Stimulated activated CD8-positive, alpha-beta memory T cell treated with anti-CD3 and anti-CD28 coated beads, Interleukin-15, amount 100 ng/mL, for 1 hour (primary cell): ENCODE measurements around the gene GTF2I.
"Not testable (repeated sequence)": the region's sequence is repeated elsewhere in the genome, so short reads cannot be mapped to it uniquely, and the experiment has no call there.

Experiments
- DNase-seq: peaks from one replicate; pipeline ENCODE4 v3.0.0-alpha.2; 2020; ENCODE audit warnings: low read depth

The GTF2I gene

GRCh38 chr7:74657692-74658177, at the start of gene GTF2I:
GTF2I (plus strand) TSS chr7:74657718; CDS start chr7:74689129, 31,411 bp downstream.
- peak; percentile 8 for DNase-seq

DNA sequence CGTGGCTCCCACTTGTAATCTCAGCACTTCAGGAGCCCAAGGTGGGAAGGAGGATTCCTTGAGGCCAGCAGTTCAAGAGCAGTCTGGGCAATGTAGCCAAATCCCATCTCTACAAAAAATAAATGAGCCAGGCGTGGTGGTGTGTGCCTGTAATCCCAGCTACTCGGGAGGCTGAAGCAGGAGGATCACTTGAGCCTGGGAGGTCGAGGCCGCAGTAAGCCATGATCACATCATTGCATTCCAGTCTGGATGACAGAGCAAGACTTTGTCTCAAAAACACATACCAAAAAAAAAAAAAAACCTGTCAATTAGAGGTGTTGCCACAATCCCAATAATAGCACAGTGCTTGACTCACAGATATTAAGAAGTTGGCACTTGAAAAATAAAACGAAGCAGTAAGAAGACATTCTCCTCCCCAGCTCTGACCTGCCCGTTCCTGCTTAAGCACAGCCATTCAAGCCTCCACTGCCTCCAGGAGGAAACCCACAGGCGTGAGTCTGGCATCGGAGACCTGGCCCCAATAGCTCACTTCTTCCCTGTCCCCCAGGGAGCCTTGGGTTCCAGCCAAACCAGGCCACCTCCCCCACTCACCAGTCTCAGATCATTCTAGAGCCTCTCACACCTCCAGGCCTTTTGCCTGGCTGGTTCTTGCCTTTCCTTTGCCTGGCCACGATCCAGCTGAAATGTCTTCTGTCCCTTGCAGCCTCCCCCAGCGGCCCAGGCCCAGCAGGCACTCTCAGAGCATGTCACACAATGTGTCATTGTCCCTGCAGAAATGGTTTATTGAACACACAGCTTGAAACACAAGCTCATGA, 45.3 kb upstream of the GTF2I start:
- no peak for DNase-seq

DNA sequence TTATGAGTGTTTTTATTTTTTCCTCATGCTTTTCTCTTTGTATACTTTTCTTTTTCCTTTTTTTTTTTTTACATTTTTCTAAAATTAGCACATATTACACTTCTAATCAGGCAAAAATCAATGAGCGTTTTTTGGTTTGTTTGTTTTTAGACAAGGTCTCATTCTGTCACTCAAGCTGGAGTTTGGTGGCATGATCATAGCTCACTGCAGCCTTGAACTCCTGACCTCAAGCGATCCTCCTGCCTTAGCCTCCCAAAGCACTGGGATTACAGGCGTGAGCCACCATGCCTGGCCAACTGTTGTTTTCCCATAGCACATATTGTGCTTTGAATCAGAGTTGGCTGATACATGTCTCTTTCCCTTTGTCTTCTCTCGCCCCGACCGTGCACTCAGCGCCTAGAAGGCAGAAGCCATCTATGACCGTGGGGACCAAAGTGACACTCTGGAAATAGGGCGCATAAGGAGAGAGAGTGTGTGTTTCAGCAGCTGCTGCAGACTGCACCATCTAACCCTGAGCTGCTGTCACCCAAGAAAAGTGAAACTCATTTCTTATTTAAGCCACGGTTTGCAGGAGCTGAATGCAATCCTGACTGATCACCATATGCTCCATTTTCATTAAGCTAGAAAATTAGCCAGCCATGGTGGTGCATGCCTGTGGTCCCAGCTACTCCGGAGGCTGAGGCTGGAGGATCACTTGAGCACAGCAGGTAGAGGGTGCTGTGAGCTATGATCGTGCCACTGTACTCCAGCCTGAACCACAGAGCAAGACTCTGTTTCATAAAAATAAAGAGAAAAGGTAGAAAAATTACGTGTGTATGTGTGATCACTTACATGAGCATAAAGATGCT, 41.4 kb upstream of the GTF2I start:
- DNase-seq = no peak

DNA sequence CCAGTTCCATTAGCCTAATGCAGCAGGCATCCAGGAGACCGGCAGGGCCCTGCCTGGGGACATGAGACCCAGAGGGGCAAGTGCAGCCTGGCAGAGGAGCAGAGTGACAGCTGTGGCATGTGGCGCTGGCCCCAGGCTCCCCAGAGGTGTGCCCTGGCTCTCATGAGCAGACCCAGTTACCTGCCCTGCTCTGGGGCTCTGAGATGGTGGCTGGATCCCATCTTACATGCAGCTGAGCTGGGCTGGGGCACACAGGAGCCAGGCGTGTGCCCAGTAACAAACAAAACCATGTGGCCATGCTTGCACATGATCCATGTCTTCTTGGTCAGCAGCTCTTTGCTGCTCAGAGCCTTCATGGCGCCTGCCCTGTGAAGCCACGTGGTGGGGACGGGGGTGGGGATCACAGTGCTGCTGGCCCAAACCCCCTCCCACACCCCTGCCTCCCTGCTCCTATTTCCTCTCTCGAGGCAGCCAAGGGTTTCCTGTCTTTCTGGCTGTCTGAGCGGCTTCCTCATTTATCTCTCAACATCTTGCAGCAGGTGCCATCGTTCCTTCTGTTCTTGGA, 40.3 kb upstream of the GTF2I start:
- no peak for DNase-seq

DNA sequence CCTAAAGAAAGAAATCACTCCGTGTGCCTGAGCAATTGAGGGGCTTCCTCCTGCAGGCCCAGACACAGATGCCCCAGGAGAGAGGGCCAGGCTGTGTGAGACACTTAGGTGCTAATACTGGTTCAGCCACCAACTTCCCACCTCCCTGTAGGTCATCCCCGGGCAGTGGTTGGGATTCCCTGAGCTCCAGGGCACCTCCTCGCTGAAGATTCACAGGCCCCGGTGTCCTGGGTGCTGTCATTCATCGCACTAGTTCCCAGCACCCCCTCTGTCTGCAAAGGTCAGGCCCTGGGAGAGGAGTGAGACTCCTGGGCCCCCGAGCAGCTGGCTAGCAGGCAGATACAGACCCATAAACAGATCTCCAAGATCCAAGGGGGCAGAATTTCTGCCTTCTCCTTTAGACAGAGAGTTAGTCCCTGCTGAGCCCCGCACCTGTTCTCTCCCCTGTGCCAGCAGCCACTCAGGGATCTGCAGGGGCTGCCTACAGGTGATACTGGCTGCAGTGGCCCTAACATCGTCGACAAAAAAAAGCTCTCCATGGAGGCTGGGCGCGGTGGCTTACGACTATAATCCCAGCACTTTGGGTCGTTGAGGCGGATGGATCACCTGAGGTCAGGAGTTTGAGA, 38.2 kb upstream of the GTF2I start:
- DNase-seq = no peak

DNA sequence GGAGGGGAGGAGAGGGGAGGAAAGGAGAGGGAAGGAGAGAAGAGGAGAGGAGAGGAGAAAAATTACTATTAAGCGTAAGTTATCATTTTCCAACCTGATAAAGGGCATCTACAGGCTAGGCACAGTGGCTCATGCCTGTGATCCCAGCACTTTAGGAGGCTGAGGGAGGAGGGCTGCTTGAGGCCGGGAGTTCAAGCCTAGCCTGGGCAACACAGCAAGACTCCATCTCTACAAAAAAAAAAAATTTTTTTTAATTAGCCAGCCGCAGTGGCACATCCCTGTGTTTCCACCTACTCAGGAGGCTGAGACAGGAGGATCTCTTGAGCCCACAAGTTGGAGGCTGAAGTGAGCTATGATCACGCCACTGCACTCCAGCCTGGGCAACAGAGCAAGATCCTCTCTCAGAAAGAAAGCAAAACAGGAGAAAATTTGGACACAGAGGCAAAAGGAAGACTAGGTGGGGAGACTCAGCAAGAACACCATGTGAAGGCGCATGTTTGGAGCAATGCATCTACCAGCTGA, 35.2 kb upstream of the GTF2I start:
- DNase-seq = no peak

DNA sequence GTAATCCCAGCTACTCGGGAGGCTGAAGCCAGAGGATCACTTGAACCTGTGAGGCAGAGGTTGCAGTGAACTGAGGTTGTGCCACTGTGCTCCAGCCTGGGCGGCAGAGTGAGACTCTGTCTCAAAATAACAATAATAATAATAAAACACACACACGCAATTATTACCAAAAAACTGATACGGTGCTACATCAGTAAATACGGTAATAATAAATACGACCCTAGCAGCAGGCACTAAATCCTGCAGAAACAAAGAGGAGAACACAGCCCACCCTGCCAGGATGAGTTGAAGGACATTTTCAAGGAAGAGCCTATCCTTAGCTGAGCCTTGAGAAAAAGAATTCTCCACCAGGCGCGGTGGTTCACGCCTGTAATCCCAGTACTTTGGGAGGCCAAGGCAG, 34.4 kb upstream of the GTF2I start:
- no peak for DNase-seq

DNA sequence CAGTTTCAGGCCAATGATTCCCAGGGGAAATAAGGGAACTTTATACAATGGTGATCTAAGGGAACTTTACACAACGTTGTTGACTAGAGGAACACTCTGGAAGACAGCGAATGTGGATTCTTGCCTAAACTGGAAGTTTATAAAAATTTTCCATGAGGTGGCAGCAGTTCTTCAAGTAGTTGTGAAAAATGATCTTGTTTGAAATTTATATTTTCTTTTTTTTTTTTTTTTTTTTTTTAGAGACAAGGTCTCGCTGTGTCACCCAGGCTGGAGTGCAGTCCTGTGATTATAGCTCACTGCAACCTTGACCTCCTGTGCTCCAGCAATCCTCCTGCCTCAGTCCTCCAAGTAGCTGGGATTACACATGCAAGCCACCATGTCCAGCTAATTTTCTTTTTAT, 32.1 kb upstream of the GTF2I start:
- DNase-seq = no peak

DNA sequence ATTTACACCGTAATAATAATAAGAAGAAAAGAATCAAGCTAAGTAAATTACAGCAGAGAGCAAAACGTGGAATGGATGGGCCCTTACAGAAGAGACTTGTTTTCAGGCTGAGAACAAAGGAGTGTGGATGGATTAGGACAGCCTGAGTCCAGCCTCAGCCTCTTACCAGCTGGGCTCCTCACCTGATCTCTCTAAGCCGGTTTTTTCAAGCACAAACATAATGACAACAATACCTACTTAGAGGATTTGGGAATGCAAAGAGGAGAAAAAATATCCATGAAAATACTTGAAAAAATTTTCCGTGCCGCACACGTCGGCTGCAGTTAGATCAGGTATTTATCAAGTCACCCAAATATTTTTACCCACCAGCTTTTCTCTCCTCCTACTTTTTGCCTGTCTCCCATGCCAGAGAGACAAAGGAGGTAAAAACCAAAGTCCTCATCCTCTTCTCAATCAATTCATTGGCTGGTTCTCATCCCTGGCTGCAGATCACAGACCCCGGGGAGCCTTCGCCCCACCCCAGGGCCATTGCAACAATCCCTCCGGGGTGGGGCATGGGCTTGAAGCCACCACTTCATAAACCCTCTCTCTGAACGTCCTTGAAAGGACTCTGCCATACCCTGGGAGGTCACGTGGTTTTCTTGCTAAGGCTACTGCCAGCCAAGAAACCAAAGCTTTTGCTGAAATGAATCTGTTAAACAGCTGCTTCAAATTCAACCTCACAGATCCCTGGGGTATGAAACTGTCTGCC, 29.7 kb upstream of the GTF2I start:
- DNase-seq = no peak

- no peak for DNase-seq
Measured at GRCh38 chr7:74632505-74632904, 25.0 kb upstream of the GTF2I start.

DNA sequence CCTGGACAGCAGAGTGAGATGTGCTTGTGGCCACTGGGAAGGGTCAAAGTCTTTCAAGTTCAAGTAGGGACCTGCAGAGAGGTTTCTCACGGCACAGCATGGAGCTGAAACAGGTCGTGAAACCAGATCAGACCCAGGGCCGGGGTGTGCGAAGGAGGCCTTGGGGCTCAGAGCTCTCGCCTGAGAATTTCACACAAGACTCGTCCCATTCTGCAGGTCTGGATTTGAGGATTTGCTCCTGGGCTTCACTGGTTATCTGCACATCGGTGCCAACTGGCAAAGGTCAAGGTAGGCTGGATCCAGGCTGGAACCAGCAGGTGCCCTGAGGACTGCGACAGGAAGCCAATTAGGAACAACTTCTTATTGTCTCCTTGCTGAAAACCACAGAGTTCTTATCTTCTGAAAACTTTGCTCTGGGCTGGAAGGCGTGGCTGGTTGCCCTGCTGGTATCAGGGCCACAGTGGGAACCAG, 24.0 kb upstream of the GTF2I start:
- no peak for DNase-seq

- no peak for DNase-seq
Measured at GRCh38 chr7:74637745-74638144, 19.8 kb upstream of the GTF2I start.

- peak; percentile 56 for DNase-seq
Measured at GRCh38 chr7:74650055-74650454, 7.5 kb upstream of the GTF2I start.

- DNase-seq = not testable (repeated sequence)
Measured at GRCh38 chr7:74650493-74651132, 6.9 kb upstream of the GTF2I start.

GRCh38 chr7:74651133-74651504, 6.4 kb upstream of the GTF2I start:
- DNase-seq = not testable (repeated sequence)

DNA sequence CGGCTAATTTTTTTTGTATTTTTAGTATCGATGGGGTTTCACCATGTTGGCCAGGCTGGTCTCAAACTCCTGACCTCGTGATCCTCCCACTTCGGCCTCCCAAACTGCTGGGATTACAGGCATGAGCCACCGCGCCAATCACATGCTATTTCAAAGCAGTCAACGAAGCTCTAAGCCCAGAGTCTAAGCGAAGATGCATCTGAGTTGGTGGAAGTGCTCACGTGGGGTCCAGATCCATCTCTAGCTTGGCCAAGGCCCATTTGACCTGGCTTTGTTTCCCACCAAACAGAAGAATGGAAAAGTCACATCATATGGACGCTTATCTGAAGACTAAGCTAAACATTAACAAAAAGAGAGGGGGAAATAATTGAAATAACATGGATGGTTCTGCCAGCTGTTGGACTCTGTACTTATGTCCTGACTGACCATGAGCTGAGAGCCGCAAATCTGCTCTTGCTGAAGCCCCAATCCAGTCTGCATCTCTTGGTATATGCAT, 3.8 kb upstream of the GTF2I start:
- DNase-seq = no peak

DNA sequence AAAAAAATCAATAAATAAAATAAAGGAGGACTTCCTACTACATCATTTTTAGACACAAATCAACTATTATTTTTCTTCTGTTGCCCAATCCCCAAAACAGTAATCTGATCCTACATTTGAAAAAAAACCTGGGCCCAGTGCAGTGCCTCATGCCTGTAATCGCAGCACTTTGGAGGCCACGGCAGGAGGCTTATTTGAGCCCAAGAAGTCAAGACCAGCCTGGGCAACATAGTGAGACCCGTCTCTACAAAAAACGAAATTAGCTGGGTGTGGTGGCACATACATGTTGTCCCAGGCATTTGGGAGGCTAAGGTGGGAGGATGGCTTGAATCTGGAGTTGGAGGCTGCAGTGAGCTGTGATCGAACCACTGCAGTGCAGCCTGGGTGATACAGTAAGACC, 2.7 kb upstream of the GTF2I start:
- no peak for DNase-seq

DNA sequence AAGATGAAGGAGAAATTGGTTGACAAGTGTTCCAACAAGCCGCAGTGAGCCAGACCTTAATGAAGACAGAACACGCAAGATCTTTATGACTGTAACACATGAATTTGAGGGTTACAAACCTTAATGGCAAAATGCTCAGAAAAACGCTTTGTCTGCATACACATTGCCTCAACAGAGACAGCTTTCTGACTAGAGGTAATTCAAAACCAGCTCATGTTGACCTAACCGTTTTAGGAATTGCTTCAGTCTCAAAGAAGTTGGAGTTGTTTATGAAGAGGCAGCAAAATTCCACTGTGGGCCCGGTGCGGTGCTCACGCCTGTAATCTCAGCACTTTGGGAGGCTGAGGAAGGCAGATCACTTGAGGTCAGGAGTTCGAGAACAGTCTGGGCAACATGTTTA, 2.2 kb upstream of the GTF2I start:
- no peak for DNase-seq

DNA sequence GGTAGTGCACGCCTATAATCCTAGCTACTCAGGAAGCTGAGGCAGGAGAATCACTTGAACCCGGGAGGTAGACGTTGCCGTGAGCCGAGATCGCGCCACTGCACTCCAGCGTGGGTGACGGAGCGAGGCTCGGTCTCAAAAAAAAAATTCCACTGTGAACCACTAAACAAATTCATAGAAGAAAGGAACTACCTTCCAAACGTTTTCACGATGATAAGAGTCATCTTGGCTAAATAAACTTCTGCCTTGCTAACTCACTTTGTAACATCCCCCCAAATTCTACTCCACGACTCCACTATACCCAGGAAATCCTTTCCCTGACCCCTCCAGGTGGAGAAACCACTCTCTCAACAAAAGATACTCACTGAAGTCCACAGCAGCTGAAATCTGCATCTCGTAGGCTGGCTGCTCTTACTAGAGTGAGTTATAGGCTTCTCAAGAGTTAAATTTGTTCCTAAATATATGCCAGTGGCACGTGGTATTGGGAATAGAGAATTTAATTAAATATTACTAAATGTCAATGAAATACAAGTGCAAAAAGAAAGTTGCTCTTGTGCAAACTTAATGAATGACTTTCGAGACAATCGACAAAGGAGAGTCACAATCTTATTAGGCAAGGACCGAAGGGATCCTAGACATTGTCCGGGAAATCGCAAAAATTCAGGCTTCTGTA, 1.6 kb upstream of the GTF2I start:
- no peak for DNase-seq

DNA sequence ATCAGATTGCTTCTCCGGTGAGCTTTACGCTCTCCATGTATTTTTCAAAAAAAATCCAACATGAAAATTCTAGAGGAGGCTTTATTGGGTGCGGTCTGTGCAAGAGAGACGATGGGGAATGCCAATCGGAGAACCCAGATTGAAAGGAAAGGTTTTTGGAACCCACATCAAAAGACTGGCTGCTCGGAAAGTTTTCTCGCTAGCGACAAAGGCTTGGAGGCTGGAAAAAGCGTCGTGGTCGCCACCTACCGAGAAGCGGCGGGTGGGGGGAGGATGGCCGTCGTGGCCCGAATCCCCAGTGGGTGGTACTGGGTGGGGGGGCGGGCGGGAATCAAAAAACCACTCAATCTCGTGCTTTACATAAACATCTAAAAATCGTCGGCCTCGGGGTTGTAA, 1.1 kb upstream of the GTF2I start:
- peak; percentile 30 for DNase-seq
